RPMI7951 (cell line): ENCODE results near the gene PTPRT. TPM values are rescaled to one million over a fixed set of nuclear protein-coding genes. Genes with fewer than 3 reads are reported as not detected.

Experiments used
- DNase-seq: peaks from one replicate; pipeline ENCODE4 v3.0.0-alpha.2; 2012; ENCODE audit warnings: low read depth
- total RNA-seq: library from RNA; depleted of rRNA; stranded (reverse); fragments of >200 nt; shearing (Covaris generic); gene quantifications from 2 replicates; pipeline ENCODE4 v1.2.3, GENCODE V29; 2014; rRNA removed

PTPRT gene
- total RNA-seq = not detected in 2 replicates

DNA sequence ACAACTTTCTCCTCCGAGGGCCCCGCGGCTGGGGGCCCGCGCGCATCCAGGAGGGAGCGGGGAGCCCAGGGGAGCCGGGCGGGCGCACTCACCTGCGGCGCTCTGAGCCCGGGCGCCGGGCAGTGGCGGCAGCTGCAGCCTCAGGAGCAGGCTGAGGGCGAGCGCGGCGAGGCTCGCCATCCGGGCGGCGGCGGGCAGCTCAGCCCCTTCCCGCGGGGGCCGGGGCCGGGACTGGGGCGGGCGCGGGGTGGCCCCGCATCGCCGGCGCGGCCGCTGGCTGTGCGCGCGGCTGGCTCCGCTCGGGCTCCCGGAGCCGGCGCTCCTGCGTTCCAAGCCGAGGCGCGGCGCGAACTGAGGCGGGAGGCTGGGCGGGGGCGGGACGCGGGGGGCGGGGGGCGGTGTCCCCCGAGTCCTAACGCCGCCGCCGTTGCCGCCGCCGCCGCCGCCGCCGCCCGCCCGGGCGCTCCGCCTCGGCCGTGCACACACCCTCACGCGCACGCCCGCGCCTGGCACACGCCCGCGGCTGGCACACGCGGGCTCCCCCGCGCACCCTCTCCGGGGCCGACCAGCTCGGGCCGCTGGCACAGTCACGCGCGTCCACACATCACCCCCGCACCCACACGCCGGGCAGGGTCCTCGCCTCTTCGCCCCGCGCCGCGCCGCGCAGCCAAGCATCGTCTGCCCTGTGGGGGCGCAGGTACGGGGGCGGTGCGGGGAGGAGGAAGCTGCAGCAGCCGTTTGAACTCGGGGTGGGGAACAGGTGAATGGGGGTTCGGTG is at the start of gene PTPRT:
Gene PTPRT, minus strand, starts transcription at position 353 of the 778 bp plus-strand sequence. Its CDS starts 173 bp downstream, at position 180.
- no peak for DNase-seq

DNA sequence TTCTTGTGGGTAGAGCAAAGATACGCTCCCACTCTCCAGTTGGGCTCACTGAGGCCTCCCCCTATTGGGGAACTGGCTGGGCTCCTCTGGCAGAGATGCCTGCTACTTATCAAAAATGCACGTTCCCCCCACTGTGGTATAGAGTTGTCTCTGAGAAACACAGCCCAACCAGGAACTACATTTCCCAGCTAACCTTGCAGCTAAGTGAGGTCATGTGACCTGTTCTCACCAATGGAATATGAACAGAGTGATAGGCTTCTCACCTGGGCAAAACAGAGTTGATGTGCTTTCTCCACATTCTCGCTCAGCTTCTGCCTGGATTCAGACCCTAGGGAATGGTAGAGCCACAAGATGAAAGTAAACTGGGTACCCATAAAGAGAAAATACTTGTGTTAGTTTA is 49.1 kb upstream of the PTPRT start:
- peak; percentile 17 for DNase-seq

DNA sequence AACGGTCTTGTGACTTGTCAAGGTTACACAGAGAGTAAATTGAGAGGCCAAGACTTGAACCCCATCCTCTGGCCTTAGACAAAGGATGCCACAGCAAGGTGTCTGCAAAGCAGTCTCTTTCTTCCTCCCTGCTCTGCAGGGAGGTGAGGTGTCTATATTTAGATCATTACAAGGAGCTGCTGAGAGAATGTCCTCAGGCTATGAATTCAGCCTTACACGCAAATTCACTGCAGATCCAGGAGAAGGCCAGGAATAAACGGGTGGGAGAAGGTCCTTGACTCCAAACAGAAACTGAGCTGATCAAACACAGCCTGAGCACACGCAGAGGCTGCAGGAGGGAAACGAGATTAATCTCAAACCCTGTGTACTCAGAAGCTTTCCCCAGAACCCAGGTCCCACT is 48.6 kb upstream of the PTPRT start:
- DNase-seq = peak; percentile 33

DNA sequence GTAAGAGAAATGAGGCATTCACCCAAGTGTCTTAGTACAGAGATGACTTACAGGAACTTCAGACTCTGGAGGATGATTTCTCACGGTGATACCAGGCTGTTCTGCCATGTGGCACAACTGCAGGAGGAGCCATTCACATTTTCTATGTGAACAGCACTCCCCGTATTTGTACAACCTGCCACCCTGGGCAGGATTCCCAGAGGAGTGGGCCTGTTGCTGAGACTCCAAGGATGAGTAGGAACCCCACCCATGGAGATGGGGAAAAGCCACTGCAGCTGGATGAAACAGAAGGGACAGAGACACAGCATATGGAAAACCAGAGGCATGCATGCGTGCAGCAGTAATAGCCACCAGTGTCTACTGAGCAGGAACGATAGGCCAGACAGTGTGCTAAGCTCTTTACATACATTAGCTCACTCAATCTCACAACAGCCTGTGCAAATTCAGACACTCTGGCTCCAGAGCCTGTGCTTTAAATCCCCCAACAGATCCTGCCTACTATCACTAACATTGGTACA is 48.0 kb upstream of the PTPRT start:
- no peak for DNase-seq

DNA sequence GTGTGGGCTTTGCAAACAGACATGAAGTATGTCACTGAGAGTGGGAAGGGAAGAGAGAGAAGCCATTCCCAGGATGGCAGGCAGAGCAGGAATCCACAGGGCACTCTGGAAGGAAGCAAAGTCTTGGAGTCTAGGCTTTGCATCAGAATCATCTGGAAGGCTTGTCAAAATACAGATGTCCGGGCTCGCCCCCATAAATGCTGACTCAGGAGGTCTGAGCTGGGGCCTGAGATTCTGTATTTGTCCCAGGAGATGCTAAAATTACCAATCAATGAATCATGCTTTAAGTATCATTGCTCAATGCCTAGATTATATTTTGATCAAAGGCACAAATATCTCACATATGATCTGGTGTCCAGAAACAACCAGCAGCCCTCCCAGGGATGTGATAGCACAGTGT is 46.3 kb upstream of the PTPRT start:
- DNase-seq = no peak

DNA sequence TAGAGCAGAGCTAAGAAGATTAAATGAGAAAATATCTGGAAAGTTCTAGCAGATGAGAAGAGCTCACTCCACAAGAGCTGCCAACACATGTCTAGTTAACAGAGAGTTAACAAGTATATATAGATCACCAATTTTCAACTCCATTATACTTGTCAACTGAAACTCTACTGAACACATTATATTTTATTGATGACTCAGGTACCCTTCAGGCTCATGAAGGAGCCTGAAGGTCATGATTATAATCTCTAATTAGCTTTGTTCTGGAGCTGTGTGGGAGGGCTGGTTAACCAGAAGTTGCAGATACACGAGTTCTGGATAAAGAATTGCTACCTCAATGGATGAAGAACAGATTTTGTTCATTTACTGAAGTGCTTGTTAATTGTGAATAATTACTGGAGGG is 42.1 kb upstream of the PTPRT start:
- DNase-seq = no peak

DNA sequence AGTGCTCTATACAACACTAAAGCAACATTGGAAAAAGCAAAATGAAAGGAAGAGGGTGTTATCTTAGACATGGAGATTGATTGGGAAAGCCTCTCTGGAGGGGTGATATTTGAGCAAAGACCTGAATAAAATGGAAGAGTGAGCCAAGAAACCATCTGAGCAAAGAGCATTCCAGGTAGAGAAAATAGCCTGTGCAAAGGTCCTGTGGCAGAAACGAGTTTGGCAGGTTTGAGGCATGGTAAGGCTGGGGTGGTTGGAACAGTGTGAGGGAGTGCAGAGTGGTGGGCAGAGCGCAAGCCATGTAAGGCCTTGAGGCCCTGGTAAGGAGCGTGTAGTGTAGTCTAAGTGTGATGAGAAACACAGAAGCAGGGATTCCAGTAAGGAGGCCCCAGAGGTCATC is 40.0 kb upstream of the PTPRT start:
- DNase-seq = no peak

DNA sequence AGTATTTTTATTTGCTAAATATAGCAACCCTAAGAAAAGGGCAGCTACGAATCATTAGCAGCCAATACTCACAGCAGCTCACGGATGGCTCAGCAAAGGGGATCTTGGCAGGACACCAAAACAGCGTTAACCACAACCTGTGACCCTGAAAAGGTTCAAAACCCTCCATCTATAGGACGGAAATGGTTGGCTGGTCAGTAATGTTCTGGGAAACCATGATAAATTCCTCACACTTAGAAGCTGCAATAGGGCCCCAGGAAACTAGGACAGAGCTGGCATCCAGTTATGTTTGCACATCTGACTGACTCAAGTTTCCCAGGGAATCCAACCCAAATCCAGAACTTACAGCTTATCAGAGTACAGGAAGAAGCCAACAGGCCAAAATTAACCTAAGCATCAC is 30.9 kb upstream of the PTPRT start:
- DNase-seq = peak; percentile 66

DNA sequence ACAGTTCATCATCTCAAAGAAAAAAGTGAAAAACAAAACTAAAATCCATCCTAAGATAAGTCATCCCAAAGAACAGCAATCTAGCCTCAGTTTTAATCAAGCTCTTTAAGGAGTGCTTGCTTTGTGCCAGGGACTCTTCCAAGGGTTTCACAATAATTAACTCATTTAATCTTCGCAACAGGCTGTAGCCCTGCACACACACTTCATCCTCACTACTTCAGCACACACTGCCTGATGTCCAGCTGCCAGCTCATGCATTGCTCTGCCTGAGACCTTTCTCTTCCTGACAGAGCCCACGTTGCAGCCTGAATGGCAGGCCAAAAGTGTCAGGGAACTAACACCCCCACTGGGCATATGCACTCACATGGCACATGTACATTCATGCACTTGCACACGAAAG is 21.2 kb upstream of the PTPRT start:
- DNase-seq = no peak

DNA sequence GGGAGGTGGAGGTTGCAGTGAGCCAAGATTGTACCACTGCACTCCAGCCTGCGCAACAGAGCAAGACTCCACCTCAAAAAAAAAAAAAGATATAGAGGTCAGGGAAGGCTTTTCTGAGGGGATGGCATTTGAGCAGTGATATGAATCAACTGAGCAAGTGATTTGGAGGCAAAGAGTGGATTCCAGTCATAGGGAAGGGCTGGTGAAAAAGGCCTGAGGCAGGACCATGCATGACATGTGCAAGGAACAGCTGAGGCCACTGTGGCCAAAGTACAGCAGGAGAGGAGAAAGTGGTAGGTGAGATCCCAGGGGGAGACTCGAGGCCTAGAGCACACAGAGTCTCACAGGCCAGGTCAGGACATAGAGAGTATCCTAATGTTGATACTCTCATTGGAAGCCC is 20.1 kb upstream of the PTPRT start:
- DNase-seq = no peak

DNA sequence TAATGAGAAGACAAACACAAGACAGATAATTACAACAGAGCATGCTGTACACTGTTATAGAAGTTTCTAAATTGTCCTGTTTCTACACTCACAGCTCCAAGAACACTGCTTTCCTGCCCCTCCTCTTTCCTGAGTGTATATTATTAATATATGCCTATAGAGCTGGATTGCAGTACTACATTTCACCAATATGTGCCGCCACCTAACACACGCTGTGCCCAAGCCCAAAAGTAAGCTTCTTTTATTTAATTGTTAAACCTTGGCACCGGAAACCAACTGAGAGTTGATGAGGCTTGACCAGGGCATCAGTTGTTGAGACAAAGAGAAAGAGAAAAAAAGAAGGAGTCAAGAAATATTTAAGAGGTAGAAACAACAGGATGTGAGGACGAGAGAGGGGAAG is 16.0 kb upstream of the PTPRT start:
- no peak for DNase-seq

DNA sequence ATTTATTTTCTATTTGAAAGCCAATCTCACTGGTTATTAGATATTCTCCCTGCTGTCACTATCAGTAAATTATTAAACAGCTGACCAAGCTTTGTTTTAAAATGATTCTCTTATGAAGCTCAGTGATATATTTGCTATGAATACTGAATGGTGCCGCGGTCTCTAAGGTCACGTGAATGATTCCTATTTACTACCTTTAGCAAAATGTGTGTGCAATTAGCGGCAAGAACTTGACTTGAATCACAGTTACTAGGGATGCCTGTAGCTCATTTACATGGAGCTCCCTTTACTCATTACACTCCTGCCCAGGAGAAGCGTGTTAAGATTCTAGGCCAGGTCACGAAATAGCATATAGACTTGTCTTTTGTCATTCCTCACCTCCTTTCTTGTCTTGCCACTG is 12.4 kb upstream of the PTPRT start:
- no peak for DNase-seq

DNA sequence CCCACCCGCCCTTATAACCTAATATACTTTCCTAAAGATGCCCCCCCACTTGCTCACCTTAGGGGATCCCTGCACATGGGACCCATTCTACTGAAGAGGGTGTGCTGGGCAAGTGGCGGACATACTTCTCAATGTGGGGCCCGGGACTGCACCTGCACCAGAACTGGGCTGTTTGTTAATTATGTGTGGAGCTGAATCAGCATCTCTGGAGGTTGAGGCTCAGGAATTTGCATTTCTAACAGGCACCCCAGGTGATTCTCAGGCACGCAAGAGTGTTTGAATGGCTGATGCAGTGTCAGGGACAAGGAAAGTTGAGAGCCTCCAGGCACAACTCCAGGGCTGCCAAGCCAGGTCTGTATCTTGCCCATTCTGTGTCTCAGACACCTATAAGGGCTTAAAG is 8.9 kb upstream of the PTPRT start:
- DNase-seq = no peak

DNA sequence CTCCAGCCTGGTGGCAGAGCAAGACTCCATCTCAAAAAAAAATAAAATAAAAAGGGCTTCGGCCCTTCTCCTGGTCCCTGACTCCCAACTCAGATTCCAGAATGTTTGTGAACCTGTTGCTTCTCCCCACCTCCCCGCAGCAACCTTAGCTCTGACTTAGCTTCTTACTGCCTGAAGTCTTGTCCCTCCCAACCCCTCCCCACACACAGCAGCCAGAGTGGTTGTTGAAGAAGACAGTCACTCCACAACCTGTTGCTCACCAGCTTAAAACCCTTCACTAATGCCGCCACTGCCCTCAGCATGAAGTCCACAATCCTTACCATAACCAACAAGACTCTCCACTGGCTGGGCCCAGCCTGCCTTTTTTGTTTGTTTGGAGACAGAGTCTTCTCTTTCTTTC is 6.5 kb upstream of the PTPRT start:
- no peak for DNase-seq

DNA sequence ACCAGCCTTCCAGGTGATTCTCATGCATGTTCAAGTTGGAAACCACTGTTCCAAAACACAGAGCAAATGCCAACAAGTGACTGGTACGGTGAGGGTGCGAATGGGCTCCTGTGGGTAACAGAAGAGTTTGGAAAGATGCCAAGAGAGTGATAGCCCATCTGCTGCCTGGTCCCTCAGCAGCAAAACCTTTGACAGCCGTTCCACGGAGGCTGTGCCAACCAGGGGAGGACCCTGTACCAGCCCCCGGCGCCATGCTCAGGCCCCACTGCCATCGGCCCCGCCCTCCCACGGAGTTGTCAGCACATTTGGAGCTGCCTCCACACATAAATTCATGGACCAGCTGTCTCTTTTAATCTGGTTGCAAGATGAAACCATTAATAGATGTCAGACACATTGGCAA is 4.4 kb upstream of the PTPRT start:
- no peak for DNase-seq

DNA sequence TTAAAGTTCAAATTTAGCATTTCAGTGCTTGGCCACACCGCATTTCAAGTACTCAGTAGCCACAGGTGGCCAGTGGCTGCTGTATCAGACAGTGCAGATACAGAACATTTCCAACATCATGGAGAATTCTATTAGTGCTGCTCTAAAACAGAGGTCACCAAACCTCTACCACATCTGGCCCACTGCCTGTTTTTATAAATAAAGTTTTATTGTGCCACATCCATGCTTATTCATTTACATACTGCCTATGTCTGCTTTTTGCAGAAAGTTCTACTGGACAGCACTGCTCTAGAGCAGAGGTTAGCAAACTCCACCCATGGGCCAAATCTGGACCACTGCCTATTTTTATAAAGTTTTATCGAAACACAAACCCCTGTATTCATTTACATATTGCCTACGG is 3.7 kb upstream of the PTPRT start:
- no peak for DNase-seq

DNA sequence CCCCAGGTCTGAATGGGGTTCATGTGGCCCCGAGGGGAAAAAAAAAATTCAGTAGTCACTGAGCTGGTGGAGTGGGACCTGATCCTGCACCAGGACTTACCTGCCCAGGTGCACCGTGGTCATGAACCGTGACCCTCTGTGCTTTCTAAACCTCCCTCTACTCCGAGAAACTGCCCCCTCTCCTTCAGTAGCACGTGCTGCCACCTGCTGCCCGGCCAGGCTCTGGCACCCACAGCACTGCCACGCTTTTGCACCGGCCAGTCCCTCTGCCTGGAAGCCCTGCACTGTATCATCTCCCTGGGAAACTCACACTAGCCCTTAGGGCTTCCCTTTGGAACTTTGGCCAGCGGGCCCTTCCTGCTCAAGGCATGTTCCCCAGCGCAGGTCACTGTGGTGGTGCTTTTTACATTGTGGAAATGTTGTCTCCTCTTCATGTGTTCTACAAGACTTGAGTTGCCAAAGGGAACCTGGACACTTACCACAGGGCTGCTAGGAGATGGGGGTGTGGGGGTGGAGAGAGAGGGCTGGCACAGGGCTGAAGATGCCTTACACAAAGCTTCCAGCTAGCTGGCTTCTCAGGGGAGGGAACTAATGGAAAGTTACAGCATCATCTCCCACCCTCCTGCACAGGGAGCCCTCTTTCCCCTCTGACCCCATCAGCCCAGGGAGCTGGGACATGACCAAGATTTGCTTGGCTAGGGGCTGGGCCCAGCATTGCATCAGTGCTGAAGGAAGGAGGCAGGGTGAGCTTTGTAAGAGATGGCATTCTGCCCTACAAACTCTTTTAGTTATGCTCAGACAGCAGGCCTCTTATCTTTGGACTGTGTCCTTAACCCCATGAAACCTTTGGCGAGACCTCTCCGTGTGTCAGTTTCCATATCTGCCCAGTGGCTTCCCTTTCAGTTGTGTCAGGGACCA is 2.5 kb upstream of the PTPRT start:
- DNase-seq = peak; percentile 7

DNA sequence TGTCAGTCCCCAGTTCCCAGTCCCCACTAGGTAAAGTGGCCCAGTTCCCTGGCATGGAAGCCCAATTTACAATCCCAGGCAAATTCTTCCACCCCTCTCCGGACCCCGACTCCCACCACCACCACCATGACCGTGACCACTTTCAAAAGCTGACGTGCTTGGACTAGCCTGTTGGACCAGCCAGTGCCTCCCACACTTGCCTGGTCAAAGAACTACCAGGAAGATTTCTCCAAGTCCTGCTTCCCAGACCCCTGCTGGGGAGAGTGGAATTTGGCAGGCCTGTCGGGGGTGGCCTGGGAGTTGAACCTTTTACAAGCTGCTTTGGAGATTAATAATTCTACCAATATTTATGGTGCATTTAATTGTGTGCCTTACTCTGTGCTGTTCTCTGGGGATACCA is 1.4 kb upstream of the PTPRT start:
- DNase-seq = no peak

DNA sequence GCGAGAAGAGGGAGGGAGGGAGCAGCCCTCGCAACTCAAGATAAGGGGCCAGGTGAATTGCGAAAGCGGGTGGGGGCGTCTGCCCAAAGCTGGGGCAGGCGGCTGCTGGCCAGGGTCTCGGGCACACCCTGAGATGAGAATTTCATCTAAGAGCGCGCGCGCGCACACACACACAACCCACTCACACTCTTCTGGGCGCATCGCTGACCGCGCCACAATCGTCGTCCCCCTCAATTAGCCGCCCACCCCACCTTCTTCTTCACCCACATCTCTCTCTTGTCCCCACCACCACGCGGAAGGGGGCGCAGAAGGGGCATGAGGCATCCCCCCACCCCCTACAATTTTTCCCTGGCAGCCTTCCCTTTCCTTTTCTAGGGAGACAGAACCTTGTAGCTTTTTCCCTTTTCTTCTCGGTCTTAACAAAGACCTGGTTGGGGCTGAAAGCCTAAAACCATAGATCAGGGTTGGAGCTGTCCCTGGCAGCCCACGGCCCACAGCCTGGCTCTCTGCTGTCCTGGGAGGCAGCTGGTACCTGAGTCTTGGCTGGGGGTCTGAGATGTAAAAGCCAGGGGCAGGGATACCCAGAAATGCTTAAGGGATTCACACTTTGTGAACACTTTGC is 737 bp upstream of the PTPRT start:
- DNase-seq = no peak

DNA sequence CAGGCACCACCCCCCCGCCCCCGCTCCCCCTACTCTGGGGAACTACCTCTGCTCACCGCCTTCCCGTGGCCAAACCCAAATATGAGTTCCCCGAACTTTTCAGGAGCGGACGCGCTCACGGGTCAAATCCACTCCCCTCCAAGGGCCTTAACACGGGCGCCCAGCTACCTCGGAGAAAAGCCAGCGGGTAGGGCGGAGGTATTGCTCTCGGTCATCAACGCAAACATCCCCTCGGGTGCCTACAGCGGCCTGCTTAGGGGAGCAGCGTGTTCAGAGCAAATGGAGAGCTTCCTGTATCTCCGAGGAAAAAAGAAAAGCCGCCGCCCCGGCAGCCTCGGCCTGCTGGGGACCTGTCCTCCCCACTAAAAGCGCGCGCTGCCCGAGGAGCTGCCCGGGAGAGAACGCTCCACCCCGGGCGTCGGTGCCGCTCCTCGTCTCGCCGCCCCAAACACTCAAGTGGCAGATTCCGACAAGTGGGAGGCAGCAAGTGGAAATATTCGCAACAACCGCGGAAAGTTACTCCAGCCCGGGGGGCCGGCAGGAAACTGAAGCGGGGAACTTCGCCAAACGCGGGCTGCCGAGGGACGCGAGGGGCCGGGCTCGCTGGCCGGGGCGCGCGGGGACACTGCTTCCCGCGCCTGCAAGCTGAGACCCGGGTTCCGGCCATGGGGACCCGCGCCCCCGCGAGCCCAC is 699 bp downstream of the PTPRT start:
- no peak for DNase-seq

DNA sequence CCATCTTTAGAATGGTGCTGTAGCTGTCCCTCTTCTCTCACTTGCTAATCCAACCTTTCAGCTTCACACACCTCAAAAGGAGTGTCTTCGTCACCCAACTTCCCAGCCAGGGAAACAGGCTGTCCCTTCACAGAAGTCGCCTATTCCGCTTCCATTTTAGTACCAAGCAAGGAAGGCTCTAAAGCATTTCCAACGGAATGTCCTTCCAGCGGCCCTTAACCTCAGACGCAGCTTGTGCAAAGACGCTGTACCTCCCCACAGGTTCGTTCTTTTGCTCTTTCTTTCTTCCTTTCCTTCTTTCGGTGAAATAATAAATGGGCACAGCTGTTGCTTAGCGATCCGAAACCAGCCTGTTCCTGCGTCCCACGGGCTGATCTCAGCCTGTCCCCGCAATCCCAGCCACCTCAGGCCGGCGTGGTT is 1.5 kb downstream of the PTPRT start:
- no peak for DNase-seq
